GM13977 (cell line): ENCODE results near the gene DNAH17.

Source experiments
- DNase-seq: peaks from one replicate; pipeline ENCODE4 v3.0.0; 2012; ENCODE audit warnings: low spot score
- in situ Hi-C: fragments of 300-500 bp; cut with MboI; formaldehyde crosslinking; loops from one replicate; pipeline ENCODE4 v1.12.0; 2022; ENCODE audit warnings: low sequenced_read_pairs, low pct_unique_long_range_greater_than_20kb, mixed read lengths, inconsistent platforms; ENCODE audit not compliant: unreplicated experiment
- TF ChIP-seq, protein P1 (sequence below): IDR thresholded peaks from 2 replicates; pipeline ENCODE4 v1.5.1; 2012; ENCODE audit warnings: mild to moderate bottlenecking, control low read depth; ENCODE audit not compliant: insufficient read depth; ENCODE audit errors: extremely low read depth, missing control alignments

Gene DNAH17

DNA sequence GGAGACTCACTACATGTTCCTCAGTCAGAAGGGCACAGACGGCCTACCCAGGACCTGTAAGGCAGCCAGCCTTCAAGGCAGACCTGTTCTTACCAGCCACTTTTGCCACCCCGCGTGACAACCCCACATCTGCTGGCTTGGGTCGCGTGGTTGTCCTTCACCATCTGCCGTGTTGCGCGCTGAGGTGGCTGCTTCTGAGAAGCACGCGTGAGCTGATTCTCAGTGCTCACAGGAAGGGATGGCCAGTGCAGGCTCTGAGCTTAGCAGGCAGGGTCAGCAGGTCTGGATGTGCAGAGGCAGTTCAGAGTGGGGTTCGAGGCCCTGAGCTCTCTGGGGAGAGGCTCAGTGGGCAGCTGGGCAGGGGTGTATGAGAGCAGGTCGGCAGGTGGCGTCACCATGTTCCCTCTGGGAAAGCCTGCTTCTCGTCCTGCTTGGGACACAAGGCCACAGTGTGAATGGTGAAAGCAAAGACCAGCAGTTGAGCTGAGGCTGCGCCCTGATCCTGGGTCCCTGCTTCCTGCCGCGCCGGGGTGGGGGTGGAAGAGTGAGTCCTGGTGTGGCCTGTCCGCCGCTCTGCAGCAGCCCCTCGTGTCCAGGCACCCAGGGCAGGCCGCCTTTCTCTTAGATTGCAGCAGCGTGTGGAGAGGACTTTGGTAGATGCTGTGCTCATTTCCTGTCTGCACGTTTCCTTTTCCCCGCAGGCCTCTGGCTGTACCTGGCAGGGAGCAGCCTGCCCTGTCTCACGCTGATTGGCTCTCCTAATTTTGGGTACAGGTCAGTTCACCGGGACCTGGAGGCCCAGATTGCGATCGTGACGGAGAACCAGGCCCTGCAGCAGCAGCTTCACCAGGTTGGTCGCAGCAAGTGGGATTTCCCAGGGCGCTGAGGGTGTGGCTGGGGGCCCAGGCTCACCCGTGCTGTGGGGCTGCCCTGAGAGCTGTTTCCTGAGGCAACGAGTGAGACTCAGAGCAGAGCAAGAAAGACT lies 162.7 kb downstream of the DNAH17 start:
- TF ChIP-seq, protein P1, sequence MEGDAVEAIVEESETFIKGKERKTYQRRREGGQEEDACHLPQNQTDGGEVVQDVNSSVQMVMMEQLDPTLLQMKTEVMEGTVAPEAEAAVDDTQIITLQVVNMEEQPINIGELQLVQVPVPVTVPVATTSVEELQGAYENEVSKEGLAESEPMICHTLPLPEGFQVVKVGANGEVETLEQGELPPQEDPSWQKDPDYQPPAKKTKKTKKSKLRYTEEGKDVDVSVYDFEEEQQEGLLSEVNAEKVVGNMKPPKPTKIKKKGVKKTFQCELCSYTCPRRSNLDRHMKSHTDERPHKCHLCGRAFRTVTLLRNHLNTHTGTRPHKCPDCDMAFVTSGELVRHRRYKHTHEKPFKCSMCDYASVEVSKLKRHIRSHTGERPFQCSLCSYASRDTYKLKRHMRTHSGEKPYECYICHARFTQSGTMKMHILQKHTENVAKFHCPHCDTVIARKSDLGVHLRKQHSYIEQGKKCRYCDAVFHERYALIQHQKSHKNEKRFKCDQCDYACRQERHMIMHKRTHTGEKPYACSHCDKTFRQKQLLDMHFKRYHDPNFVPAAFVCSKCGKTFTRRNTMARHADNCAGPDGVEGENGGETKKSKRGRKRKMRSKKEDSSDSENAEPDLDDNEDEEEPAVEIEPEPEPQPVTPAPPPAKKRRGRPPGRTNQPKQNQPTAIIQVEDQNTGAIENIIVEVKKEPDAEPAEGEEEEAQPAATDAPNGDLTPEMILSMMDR = no peak
- in situ Hi-C loops = no loop called here
- DNase-seq = no peak

DNA sequence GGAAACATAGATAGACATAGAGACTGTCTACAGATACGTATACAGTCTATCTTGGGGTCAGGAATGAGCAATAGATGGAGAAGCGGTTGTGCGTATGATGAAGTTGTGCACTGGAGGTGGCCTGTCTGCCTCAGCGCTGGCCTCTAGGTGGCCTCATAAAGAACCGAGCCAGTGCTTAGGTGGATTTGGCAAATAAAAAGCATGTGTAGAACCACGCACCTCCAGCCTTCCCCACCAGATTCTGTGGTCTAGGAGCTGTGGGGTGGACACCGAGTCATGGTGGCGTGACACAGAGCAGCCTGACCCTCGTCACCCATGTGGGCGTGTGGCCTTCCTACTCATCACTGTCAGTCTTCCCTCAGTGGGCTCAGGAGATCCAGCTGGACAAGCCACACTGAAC lies 164.8 kb downstream of the DNAH17 start:
- in situ Hi-C loops = no loop called here
- peak; percentile 41 for DNase-seq
- TF ChIP-seq, protein P1 = peak; percentile 48

- in situ Hi-C loops = no loop called here
- no peak for DNase-seq
- TF ChIP-seq, protein P1 = no peak
These were observed 165.8 kb downstream of the DNAH17 start for GRCh38 chr17:78411241-78411857.

GRCh38 chr17:78409191-78409928 lies 167.8 kb downstream of the DNAH17 start:
- DNase-seq = no peak

GRCh38 chr17:78408476-78409050 lies 168.6 kb downstream of the DNAH17 start:
- DNase-seq = no peak
- in situ Hi-C loops = no loop called here
- TF ChIP-seq, protein P1 = no peak

More at GRCh38 chr17:78409191-78409928, 167.8 kb downstream of the DNAH17 start:
- in situ Hi-C loops = no loop called here
- TF ChIP-seq, protein P1 = no peak
